Body of pancreas (tissue), 4 donors: Measurements from ENCODE around the gene SH2B3. TPM values are rescaled to one million over a fixed set of nuclear protein-coding genes. Genes with fewer than 3 reads are reported as not detected.
"Not testable (repeated sequence)": the region's sequence is repeated elsewhere in the genome, so short reads cannot be mapped to it uniquely, and the experiment has no call there.

Experiments
- ATAC-seq: fragments of 150-250 bp; one replicate; pipeline ENCODE4 v1.9.1; 2016
- DNase-seq, 4 donors: peaks; one replicate each; pipeline ENCODE4 v3.0.0-alpha.2; 2019
- H3K27ac ChIP-seq, 4 donors: fragments of 200-600 bp; sonication (generic); 1 replicate in 3 of 4; 2 replicates in 1 of 4; pipeline versions ENCODE4 v1.5.1 to v1.6.1; 2016 to 2019; ENCODE audit warnings: mild to moderate bottlenecking in 1 of 4, mixed read lengths in 1 of 4, moderate library complexity in 1 of 4
- H3K27me3 ChIP-seq, 2 donors: fragments of 200-600 bp; sonication (generic); one replicate each; pipeline ENCODE4 v1.6.0; 2016; ENCODE audit warnings: mild to moderate bottlenecking in 1 of 2
- H3K36me3 ChIP-seq, 2 donors: fragments of 200-600 bp; sonication (generic); replicated peaks in 1 of 2; 2 replicates each; pipeline ENCODE4 v1.5.1; 2016; ENCODE audit warnings: low read depth in 2 of 2; ENCODE audit not compliant: insufficient read depth in 1 of 2
- H3K4me1 ChIP-seq: fragments of 200-600 bp; sonication (generic); one replicate; pipeline ENCODE4 v1.6.0; 2016
- H3K4me3 ChIP-seq, 2 donors: fragments of 200-600 bp; sonication (generic); 1 replicate in 1 of 2; 2 replicates in 1 of 2; pipeline ENCODE4 v1.5.1; 2016 to 2019
- H3K9me3 ChIP-seq, 3 donors: fragments of 200-600 bp; sonication (generic); 1 replicate in 2 of 3; 2 replicates in 1 of 3; pipeline ENCODE4 v1.5.1; 2016
- POLR2A ChIP-seq, 3 donors: fragments of 450-650 bp; IDR thresholded peaks; one replicate each; pipeline ENCODE4 v1.6.1; 2016; ENCODE audit warnings: antibody characterized with exemption in 3 of 3, mild to moderate bottlenecking in 2 of 3
- WGBS, 2 donors: methylation state at CpG; one replicate each; pipeline ENCODE4 v1.1.5; 2017; 5-methylcytosine and 5-hydroxymethylcytosine counted together
- intact Hi-C: fragments of 100-400 bp; cut with DNase I; formaldehyde crosslinking; loops from one replicate; pipeline ENCODE4 v1.15.1; 2023
- total RNA-seq, 2 donors: library from RNA; depleted of rRNA; stranded (reverse); fragments of >200 nt; gene quantifications; one replicate each; pipeline ENCODE4 v1.1.0, GENCODE V29; 2016
- TF ChIP-seq, protein P1 (sequence below), 7 experiments: fragments of 450-650 bp in 4 of 7; fragments of 200-600 bp in 3 of 7; sonication (generic) in 3 of 7; IDR thresholded peaks; one replicate each; pipeline ENCODE4 v1.5.1; 2016 to 2019; ENCODE audit warnings: antibody characterized with exemption in 7 of 7

SH2B3 gene
- total RNA-seq, 2 donors from 2014 or later: 23.1 to 41.9 TPM

DNA sequence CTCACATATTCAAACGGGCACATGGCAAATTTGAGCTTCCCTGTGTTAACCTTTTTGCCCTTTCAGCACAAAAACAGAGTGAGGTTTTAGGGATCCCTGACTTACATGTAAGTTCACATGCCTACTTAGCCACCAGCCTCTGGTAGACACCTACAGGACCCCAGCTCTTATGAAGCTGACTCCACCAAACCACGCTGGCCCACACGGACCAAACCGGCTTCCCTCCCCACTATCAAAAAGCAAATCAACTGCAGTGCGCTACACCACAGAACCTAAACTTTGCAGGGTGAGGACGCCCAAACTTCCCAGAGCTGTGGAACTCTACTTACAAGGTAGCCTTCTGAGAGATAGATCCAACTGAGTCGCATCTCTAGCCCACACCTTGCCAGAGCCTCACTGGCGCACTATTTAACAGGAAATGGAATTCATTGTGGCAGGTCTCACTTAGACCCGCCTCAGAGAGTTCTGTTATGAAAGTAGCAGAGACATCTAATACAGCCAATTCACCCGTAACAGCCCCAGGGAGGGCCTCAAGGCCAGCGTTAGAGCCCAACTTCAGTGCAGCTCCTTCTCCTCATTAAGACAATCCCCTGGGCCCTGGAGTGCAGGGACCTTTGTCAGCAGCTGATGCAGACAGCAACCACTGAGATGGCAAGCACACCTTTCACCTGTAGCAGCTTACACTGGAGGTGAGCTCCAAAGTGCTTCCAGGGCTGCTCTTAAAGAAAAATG lies 49.2 kb downstream of the SH2B3 start:
- no peaks in the 10 kb centered on the region for H3K9me3 ChIP-seq
- H3K36me3 ChIP-seq: peaks cover 0 to 18% of the 10 kb centered on the region in 2 donors
- peaks cover 13% of the 10 kb centered on the region for H3K4me1 ChIP-seq
- TF ChIP-seq, protein P1, sequence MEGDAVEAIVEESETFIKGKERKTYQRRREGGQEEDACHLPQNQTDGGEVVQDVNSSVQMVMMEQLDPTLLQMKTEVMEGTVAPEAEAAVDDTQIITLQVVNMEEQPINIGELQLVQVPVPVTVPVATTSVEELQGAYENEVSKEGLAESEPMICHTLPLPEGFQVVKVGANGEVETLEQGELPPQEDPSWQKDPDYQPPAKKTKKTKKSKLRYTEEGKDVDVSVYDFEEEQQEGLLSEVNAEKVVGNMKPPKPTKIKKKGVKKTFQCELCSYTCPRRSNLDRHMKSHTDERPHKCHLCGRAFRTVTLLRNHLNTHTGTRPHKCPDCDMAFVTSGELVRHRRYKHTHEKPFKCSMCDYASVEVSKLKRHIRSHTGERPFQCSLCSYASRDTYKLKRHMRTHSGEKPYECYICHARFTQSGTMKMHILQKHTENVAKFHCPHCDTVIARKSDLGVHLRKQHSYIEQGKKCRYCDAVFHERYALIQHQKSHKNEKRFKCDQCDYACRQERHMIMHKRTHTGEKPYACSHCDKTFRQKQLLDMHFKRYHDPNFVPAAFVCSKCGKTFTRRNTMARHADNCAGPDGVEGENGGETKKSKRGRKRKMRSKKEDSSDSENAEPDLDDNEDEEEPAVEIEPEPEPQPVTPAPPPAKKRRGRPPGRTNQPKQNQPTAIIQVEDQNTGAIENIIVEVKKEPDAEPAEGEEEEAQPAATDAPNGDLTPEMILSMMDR (IDR thresholded peaks at IDR 0.05): no peak
- no peak for TF ChIP-seq POLR2A (IDR thresholded peaks at IDR 0.05)
- ATAC-seq: no peak
- WGBS, 2 donors: 76 to 81% methylated on average over 9 to 11 of the region's 11 CpGs
- H3K4me3 ChIP-seq: no peak overlapping the region
- DNase-seq: peak in 1 of 4 donors; percentile 7
- H3K27ac ChIP-seq: no peak overlapping the region
- intact Hi-C loops: loop anchor here (5.0 kb wide), 1 partner anchor 58 kb away; no protein-coding TSS in a partner anchor
- H3K27me3 ChIP-seq: no peaks in the 10 kb centered on the region

DNA sequence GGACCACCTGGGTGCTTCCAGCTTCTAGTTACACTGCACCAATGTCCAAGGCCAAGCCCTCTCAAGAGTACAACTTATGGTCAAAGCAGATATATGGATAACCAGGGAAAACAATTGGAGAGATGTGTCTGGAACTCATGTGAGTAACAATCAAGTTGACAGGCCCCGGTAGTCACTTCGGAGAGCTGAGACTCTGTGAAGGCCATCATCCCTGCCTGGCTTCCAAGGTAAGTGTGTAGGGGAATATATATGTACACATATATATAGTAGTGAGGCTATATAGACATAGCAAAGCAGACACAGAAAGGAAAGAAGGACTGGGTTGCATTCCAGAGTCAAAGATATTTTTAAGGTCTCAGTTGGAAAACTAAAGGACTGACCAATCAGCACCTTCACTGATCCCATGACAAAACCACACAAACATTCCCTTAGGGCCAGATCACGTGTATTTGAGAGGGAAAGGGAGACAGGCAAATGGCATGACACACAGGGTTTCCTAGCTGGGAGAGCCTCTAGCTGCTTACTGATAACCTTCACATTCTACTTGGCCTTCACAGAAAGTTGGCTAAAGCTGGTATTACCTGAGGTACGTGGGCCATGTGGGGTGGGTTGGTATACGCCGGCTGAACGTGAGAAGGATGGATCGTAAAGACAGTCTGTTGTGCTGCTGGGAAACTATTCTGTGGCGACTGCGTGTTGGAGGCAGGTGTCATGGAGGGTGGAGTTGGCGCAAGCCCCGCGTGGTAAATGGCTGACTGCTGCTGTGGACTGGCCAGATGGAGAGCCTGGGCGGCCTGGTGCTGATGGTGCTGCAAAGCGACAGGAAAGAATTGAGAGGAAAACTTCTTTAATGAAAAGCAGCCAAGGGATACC lies 50.0 kb downstream of the SH2B3 start:
- ATAC-seq: no peak
- intact Hi-C loops: no loop called here
- Histone ChIP-seq H3K27me3 (no peaks in the 10 kb centered on the region), H3K4me1 (peaks cover 13% of the 10 kb centered on the region), H3K36me3 (peaks cover 0 to 17% of the 10 kb centered on the region in 2 donors), H3K27ac (no peak overlapping the region), H3K4me3 (no peak overlapping the region), H3K9me3 (no peaks in the 10 kb centered on the region)
- 83 to 86% methylated on average over 15 of the region's 15 CpGs for WGBS, 2 donors
- DNase-seq: no peak
- TF ChIP-seq POLR2A (IDR thresholded peaks at IDR 0.05): no peak

DNA sequence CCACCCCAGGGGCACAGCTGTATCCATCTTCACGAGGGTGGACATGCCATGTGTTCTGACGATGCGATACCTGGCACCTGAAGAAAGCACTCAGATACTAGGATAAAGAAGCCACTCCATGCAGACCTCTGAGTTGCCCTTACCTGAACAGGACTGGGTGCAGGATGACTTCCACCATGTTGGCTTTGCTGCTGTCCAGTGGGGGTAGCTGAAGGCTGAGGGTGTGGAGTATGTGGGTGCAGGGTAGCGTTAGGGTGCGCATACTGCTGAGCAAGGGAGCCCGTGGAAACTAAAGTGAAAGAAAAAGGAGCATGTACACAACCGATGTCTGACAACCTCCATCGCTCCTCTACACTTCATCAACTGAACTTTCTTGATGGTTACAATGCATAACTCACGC lies 51.3 kb downstream of the SH2B3 start:
- DNase-seq (no peak), ATAC-seq (no peak)
- Histone ChIP-seq H3K9me3 (no peaks in the 10 kb centered on the region), H3K4me3 (no peak overlapping the region), H3K36me3 (peaks cover 0 to 17% of the 10 kb centered on the region in 2 donors), H3K27ac (no peak overlapping the region), H3K4me1 (peaks cover 13% of the 10 kb centered on the region), H3K27me3 (no peaks in the 10 kb centered on the region)
- WGBS, 2 donors: 91 to 93% methylated on average over 9 of the region's 9 CpGs
- intact Hi-C loops: no loop called here
- TF ChIP-seq POLR2A (IDR thresholded peaks at IDR 0.05): no peak
- TF ChIP-seq, protein P1 (IDR thresholded peaks at IDR 0.05): no peak

DNA sequence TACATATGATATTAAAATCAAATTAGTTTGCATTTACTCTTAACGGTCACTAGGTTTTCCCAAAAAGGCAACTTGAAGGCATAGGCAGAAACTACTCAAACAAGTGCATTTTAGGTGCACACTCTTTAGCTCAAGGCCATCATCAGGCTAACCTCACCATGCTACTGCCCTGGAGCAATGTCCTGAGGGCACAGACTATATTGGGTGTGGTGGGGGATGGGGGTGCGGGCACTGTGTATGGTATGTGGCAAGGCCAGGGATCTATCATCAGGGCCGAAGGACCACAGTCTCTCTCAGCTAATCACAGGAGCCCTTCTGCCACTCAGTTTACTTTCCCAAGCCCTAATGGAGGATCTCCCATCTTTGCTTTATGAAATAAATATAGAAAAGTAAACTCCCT lies 51.9 kb downstream of the SH2B3 start:
- no peak overlapping the region for H3K4me3 ChIP-seq
- H3K27me3 ChIP-seq: no peaks in the 10 kb centered on the region
- peaks cover 17% of the 10 kb centered on the region for H3K4me1 ChIP-seq
- no peak overlapping the region for H3K27ac ChIP-seq
- H3K36me3 ChIP-seq: peaks cover 0 to 17% of the 10 kb centered on the region in 2 donors
- 68 to 77% methylated on average over 3 of the region's 3 CpGs for WGBS, 2 donors
- DNase-seq: no peak
- intact Hi-C loops: no loop called here
- no peaks in the 10 kb centered on the region for H3K9me3 ChIP-seq
- no peak for ATAC-seq
- no peak for TF ChIP-seq POLR2A (IDR thresholded peaks at IDR 0.05)
- TF ChIP-seq, protein P1 (IDR thresholded peaks at IDR 0.05): no peak

DNA sequence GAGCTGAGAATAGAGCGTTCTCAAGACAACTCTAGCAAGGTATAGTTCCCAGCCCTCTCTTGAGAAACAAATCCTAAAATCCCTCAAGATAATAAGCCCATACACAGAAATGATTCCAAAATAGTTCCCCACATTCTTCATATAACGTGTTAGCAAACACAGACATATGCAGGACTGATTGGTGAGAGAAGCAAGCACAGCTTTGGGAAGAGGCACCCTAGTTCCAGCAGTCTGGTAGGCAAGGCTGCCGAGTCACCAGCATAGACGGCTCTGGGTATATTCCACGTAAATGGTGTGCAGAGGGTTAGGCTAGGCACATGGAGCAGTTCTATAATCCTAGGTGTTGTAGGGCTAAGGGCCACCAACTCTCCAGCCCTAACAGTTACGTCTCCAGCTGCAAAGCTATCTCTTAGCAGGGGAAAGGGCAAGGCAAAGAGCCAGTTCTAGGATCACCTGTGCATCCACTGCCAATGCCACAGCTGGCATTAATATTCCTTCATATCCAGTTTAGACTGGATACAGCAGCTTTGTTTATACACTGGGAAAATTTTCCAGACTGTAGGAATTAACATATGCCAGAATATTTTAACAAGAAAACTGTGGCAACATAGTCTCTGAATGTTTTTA lies 52.9 kb downstream of the SH2B3 start:
- Histone ChIP-seq H3K36me3 (peaks cover 0 to 8% of the 10 kb centered on the region in 2 donors), H3K9me3 (no peaks in the 10 kb centered on the region), H3K4me3 (no peak overlapping the region), H3K27me3 (no peaks in the 10 kb centered on the region), H3K4me1 (peaks cover 17% of the 10 kb centered on the region), H3K27ac (peak overlapping the region in 2 of 4 donors; percentile 2 to 5)
- no peak for TF ChIP-seq POLR2A (IDR thresholded peaks at IDR 0.05)
- TF ChIP-seq, protein P1 (IDR thresholded peaks at IDR 0.05): no peak
- peak; percentile 29 to 66 (median 50) for DNase-seq
- peak; percentile 59 for ATAC-seq
- WGBS, 2 donors: 51 to 59% methylated on average over 6 of the region's 6 CpGs
- intact Hi-C loops: no loop called here

DNA sequence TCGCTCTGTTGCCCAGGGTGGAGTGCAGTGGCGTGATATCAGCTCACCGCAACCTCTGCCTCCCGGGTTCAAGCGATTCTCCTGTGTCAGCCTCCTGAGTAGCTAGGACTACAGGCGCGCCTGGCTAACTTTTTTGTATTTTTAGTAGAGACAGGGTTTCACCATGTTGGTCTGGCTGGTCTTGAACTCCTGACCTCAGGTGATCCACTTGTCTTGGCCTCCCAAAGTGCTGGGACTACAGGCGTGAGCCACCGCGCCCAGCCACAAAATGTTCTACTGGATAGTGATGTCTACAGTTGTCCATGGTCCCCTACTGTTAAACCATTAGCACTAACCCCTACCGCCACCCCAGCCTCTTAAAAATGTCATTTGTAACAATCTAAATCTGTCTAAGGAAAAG lies 54.4 kb downstream of the SH2B3 start:
- H3K9me3 ChIP-seq, H3K27ac ChIP-seq, DNase-seq, H3K27me3 ChIP-seq, intact Hi-C loops, H3K4me3 ChIP-seq, H3K36me3 ChIP-seq, ATAC-seq: not testable (repeated sequence)
- H3K4me1 ChIP-seq: peaks cover 17% of the 10 kb centered on the region
- 95 to 97% methylated on average over 11 of the region's 11 CpGs for WGBS, 2 donors
